ENCODE measurements around the gene HIGD1B.

DNA sequence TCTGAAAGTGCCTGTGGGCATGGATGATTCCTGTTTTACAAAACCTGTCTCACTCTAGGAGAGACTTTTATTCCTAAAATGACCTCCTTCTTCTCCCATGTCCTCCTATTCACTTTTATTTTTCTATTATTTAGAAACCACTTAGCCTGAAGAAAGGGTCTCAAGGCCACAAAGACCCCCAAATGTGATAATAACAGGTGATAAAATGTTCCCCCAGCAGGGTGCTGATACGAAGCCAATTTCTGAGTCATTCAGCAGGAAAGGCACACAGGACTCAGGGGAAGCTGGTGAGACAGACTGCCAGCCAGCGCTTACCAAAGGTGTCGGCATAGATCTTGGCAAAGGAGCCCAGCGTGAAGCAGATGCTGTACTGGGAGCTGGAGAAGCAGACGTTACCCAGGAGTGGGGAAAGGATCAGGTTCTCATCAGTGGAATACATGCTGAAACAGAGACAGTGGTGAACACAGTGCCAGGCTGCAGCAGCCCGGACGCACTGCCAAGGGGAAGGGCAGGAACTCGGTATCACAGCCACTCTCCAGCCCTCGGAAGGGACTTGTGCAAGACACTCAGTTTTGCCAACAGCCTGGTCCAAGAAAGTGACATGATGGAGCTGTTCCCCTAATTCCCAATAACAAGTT is 24.6 kb downstream of the HIGD1B start:
- TF ChIP-seq, protein P1, sequence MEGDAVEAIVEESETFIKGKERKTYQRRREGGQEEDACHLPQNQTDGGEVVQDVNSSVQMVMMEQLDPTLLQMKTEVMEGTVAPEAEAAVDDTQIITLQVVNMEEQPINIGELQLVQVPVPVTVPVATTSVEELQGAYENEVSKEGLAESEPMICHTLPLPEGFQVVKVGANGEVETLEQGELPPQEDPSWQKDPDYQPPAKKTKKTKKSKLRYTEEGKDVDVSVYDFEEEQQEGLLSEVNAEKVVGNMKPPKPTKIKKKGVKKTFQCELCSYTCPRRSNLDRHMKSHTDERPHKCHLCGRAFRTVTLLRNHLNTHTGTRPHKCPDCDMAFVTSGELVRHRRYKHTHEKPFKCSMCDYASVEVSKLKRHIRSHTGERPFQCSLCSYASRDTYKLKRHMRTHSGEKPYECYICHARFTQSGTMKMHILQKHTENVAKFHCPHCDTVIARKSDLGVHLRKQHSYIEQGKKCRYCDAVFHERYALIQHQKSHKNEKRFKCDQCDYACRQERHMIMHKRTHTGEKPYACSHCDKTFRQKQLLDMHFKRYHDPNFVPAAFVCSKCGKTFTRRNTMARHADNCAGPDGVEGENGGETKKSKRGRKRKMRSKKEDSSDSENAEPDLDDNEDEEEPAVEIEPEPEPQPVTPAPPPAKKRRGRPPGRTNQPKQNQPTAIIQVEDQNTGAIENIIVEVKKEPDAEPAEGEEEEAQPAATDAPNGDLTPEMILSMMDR (IDR thresholded peaks at IDR 0.05; ENCODE audit: insufficient read depth, low read depth, low read length), result no peak
- TF ChIP-seq EZH2 (IDR thresholded peaks at IDR 0.05; ENCODE audit: insufficient read depth, low read length), result no peak

Data from astrocyte (in vitro differentiated cells and primary cell).